Prostate gland (tissue), 2 donors: Measurements from ENCODE around the gene PSEN1. TPM values are rescaled to one million over a fixed set of nuclear protein-coding genes. Genes with fewer than 3 reads are reported as not detected.

ENCODE experiments used
- DNase-seq: peaks from one replicate; pipeline ENCODE4 v3.0.0-alpha.2; 2019; ENCODE audit warnings: low spot score
- H3K27ac ChIP-seq, 2 donors: fragments of 200-600 bp; sonication (generic); 2 replicates each; pipeline ENCODE4 v1.5.1; 2017 to 2019
- H3K27me3 ChIP-seq: fragments of 200-600 bp; sonication (generic); replicated peaks from 2 replicates; pipeline ENCODE4 v1.5.1; 2019; ENCODE audit not compliant: insufficient read depth
- H3K36me3 ChIP-seq, 2 donors: fragments of 200-600 bp; sonication (generic); 1 replicate in 1 of 2; 2 replicates in 1 of 2; pipeline versions ENCODE4 v1.5.1 to v1.8.1; 2017 to 2019
- H3K4me1 ChIP-seq: fragments of 200-600 bp; sonication (generic); replicated peaks from 2 replicates; pipeline ENCODE4 v1.5.1; 2019
- H3K4me3 ChIP-seq, 2 donors: fragments of 200-600 bp; sonication (generic); 2 replicates each; pipeline ENCODE4 v1.5.1; 2017 to 2019
- H3K9me3 ChIP-seq: fragments of 200-600 bp; sonication (generic); 2 replicates; pipeline ENCODE4 v1.5.1; 2017
- POLR2A ChIP-seq: fragments of 450-650 bp; IDR thresholded peaks from one replicate; pipeline ENCODE4 v1.6.1; 2016; ENCODE audit warnings: antibody characterized with exemption, mild to moderate bottlenecking
- POLR2AphosphoS5 ChIP-seq: sonication (generic); formaldehyde crosslinking; IDR thresholded peaks from one replicate; pipeline ENCODE4 v1.6.1; 2017; ENCODE audit warnings: antibody characterized with exemption
- WGBS: methylation state at CpG from one replicate; pipeline ENCODE4 v1.1.5; 2018; 5-methylcytosine and 5-hydroxymethylcytosine counted together
- intact Hi-C: fragments of 100-400 bp; cut with DNase I; formaldehyde crosslinking; loops from one replicate; pipeline ENCODE4 v1.14.2; 2022
- total RNA-seq, 2 donors: library from RNA; depleted of rRNA; stranded (reverse); fragments of >200 nt; gene quantifications; one replicate each; pipeline ENCODE4 v1.1.0, GENCODE V29; 2016
- TF ChIP-seq, protein P1 (sequence below), 4 experiments: fragments of 200-600 bp in 2 of 4; fragments of 450-650 bp in 2 of 4; sonication (generic) in 2 of 4; IDR thresholded peaks; 1 replicate in 3 of 4; 2 replicates in 1 of 4; pipeline ENCODE4 v1.5.1; 2016 to 2019; ENCODE audit warnings: antibody characterized with exemption in 4 of 4, mild to moderate bottlenecking in 2 of 4, moderate library complexity in 2 of 4

The PSEN1 gene
- total RNA-seq, 2 donors from 2014 or later: 46.3 to 61.9 TPM

DNA sequence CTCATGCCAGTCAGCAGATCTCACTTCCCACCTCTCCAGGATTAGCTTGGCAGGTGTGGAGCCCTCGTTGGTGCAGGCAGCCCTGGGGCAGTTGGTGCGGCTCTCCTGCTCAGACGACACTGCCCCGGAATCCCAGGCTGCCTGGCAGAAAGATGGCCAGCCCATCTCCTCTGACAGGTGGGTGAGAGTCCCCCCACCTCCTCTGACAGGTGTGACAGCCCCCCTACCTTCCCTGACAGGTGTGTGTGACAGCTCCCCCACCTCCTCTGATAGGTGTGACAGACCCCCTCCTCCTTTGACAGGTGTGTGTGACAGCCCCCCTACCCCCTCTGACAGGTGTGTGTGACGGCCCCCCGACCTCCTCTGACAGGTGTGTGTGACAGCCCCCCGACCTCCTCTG is 127.3 kb downstream of the PSEN1 start:
- Histone ChIP-seq H3K36me3 (no peaks in the 10 kb centered on the region), H3K27me3 (no peaks in the 10 kb centered on the region), H3K9me3 (no peaks in the 10 kb centered on the region), H3K27ac (no peak overlapping the region), H3K4me1 (no peaks in the 10 kb centered on the region), H3K4me3 (no peak overlapping the region)
- intact Hi-C loops: no loop called here
- no peak for DNase-seq
- TF ChIP-seq, protein P1, sequence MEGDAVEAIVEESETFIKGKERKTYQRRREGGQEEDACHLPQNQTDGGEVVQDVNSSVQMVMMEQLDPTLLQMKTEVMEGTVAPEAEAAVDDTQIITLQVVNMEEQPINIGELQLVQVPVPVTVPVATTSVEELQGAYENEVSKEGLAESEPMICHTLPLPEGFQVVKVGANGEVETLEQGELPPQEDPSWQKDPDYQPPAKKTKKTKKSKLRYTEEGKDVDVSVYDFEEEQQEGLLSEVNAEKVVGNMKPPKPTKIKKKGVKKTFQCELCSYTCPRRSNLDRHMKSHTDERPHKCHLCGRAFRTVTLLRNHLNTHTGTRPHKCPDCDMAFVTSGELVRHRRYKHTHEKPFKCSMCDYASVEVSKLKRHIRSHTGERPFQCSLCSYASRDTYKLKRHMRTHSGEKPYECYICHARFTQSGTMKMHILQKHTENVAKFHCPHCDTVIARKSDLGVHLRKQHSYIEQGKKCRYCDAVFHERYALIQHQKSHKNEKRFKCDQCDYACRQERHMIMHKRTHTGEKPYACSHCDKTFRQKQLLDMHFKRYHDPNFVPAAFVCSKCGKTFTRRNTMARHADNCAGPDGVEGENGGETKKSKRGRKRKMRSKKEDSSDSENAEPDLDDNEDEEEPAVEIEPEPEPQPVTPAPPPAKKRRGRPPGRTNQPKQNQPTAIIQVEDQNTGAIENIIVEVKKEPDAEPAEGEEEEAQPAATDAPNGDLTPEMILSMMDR (IDR thresholded peaks at IDR 0.05): no peak
- TF ChIP-seq POLR2A (no peak), POLR2AphosphoS5 (no peak)
- WGBS: 60% methylated on average over 7 of the region's 7 CpGs

DNA sequence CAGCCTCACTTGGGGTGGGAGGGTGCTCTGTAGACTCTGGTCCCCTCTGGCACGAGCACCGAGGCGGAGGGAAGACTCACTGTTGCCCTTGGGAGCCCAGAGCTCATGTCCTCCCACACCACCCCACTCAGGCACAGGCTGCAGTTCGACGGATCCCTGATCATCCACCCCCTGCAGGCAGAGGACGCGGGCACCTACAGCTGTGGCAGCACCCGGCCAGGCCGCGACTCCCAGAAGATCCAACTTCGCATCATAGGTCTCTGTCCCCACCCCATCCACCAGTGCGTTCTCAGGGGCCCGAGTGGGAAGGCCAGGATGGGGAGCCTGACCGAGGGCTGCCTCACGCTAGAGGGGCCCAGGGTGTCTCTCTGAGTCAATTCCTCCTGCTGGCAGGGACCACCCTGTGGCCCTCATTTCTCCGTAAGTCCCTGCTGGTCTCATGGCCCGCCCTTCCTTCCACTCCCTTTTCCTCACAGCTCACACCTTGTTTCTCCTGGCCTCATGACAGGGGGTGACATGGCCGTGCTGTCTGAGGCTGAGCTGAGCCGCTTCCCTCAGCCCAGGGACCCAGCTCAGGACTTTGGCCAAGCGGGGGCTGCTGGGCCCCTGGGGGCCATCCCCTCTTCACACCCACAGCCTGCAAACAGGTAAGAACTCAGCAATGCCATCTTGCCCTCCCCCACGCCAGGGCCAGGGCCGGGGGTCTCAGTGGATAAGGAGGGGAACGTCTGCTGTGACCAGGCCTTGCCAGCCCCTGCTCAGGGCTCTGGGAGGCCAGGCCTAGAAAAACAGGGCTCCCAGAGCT is 128.0 kb downstream of the PSEN1 start:
- no peak overlapping the region for H3K4me3 ChIP-seq
- no peaks in the 10 kb centered on the region for H3K27me3 ChIP-seq
- no peaks in the 10 kb centered on the region for H3K36me3 ChIP-seq
- no peak overlapping the region for H3K27ac ChIP-seq
- TF ChIP-seq POLR2AphosphoS5 (no peak), POLR2A (no peak)
- TF ChIP-seq, protein P1 (IDR thresholded peaks at IDR 0.05): no peak
- no peak for DNase-seq
- intact Hi-C loops: no loop called here
- WGBS: 90% methylated on average over 23 of the region's 23 CpGs
- no peaks in the 10 kb centered on the region for H3K4me1 ChIP-seq
- no peaks in the 10 kb centered on the region for H3K9me3 ChIP-seq

DNA sequence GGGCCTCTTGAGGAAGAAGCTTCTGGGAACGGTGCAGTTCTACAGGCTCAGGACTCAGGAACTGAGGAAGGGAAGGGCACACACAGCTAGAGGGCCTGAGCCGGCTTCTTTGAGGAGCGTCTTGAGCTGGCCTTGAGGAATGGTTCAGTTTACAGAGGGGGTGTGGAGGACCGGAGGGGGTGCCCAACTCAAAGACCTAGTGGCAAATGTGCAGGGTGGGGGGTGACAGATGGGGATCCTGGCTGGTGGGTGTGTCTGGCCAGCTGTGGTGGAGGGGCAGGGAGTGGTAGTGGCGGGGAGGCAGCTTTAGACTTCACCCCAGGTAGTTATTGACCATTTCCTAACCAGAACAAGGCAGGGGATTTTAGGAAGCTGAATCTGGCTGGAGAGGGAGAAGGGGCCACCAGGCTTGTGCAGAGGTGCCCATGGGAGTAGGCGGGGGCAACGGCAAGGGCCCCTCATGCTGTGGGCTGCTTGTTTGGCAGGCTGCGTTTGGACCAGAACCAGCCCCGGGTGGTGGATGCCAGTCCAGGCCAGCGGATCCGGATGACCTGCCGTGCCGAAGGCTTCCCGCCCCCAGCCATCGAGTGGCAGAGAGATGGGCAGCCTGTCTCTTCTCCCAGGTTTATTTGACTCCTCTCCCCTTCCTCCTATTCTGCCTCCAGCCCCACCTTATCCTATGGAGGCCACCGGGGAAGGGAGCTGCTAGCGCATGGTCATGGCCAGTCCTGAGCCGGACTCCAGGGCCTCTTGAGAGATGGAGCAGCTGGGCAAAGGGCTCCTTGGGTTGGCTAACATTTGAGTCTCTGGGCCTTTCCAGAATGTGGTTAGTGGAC is 128.8 kb downstream of the PSEN1 start:
- no peak for TF ChIP-seq POLR2A
- TF ChIP-seq POLR2AphosphoS5: no peak
- TF ChIP-seq, protein P1 (IDR thresholded peaks at IDR 0.05): no peak
- no peaks in the 10 kb centered on the region for H3K4me1 ChIP-seq
- 76% methylated on average over 18 of the region's 18 CpGs for WGBS
- H3K9me3 ChIP-seq: no peaks in the 10 kb centered on the region
- H3K27me3 ChIP-seq: no peaks in the 10 kb centered on the region
- intact Hi-C loops: no loop called here
- no peak for DNase-seq
- no peak overlapping the region for H3K4me3 ChIP-seq
- H3K27ac ChIP-seq: no peak overlapping the region
- H3K36me3 ChIP-seq: no peaks in the 10 kb centered on the region

DNA sequence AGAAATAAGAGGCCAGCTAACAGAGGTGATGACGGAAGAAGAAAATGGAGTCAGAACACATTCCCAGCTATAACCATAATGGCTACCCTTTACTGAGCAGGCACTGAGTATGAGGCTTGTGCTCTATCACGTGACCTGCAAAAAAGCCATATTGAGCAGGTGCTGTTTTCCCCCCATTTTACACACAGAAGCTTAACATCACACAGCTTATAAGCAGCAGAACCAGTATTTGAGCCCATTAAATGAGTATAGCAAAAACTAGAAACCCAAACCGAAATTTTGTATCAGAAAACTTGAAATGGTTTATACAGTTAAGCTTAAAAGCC is 129.4 kb downstream of the PSEN1 start:
- no peak for DNase-seq
- Histone ChIP-seq H3K27me3 (no peaks in the 10 kb centered on the region), H3K36me3 (no peaks in the 10 kb centered on the region), H3K9me3 (no peaks in the 10 kb centered on the region), H3K27ac (no peak overlapping the region), H3K4me1 (no peaks in the 10 kb centered on the region), H3K4me3 (no peak overlapping the region)
- 91% methylated on average over 3 of the region's 3 CpGs for WGBS
- intact Hi-C loops: no loop called here
- TF ChIP-seq, protein P1 (IDR thresholded peaks at IDR 0.05): no peak
- TF ChIP-seq POLR2AphosphoS5 (no peak), POLR2A (no peak)
